CD14-positive monocyte (primary cell): ENCODE measurements around the gene FUT8. TPM values are rescaled to one million over a fixed set of nuclear protein-coding genes. Genes with fewer than 3 reads are reported as not detected.

ENCODE experiments used
- DNase-seq, 3 donors: peaks; one replicate each; pipeline ENCODE4 v3.0.0-alpha.2; 2011 to 2022
- H2AFZ ChIP-seq: 2 replicates; pipeline ENCODE4 v1.6.0; 2012; ENCODE audit warnings: mild to moderate bottlenecking, low read depth, low read length, inconsistent platforms; ENCODE audit not compliant: insufficient read depth, poor library complexity, severe bottlenecking
- H3K27ac ChIP-seq, 2 donors: 1 replicate in 1 of 2; 2 replicates in 1 of 2; pipeline ENCODE4 v1.5.1; 2012 to 2013; ENCODE audit warnings: low read length in 2 of 2, control low read depth in 1 of 2, inconsistent platforms in 1 of 2, low read depth in 1 of 2, mild to moderate bottlenecking in 1 of 2
- H3K27me3 ChIP-seq, 2 donors: one replicate each; pipeline versions ENCODE4 v1.6.0 to v1.6.1; 2011 to 2013; ENCODE audit warnings: low read length in 2 of 2; ENCODE audit not compliant: control insufficient read depth in 2 of 2, insufficient read depth in 2 of 2
- H3K36me3 ChIP-seq, 2 donors: replicated peaks in 1 of 2; 1 replicate in 1 of 2; 2 replicates in 1 of 2; pipeline versions ENCODE4 v1.5.1 to v1.6.1; 2012 to 2013; ENCODE audit warnings: low read length in 2 of 2, control low read depth in 1 of 2, inconsistent platforms in 1 of 2, mild to moderate bottlenecking in 1 of 2; ENCODE audit not compliant: insufficient read depth in 2 of 2, control insufficient read depth in 1 of 2
- H3K4me1 ChIP-seq, 2 donors: 1 replicate in 1 of 2; 2 replicates in 1 of 2; pipeline versions ENCODE4 v1.5.1 to v1.6.1; 2012 to 2013; ENCODE audit warnings: low read length in 2 of 2, control low read depth in 1 of 2, inconsistent platforms in 1 of 2, mild to moderate bottlenecking in 1 of 2, moderate library complexity in 1 of 2; ENCODE audit not compliant: insufficient read depth in 2 of 2, control insufficient read depth in 1 of 2
- H3K4me2 ChIP-seq: replicated peaks from 2 replicates; pipeline ENCODE3; 2012; ENCODE audit warnings: low read length, moderate library complexity, mild to moderate bottlenecking; ENCODE audit not compliant: poor library complexity, severe bottlenecking; ENCODE audit errors: extremely low read depth
- H3K4me3 ChIP-seq, 3 experiments: fragments of 200-600 bp in 1 of 3; sonication (generic) in 1 of 3; replicated peaks in 1 of 3; 1 replicate in 2 of 3; 2 replicates in 1 of 3; pipeline ENCODE4 v1.5.1; 2011 to 2013; ENCODE audit warnings: low read length in 3 of 3, mild to moderate bottlenecking in 3 of 3, control low read depth in 2 of 3, low read depth in 2 of 3, inconsistent platforms in 1 of 3, moderate library complexity in 1 of 3
- H3K79me2 ChIP-seq: 2 replicates; pipeline ENCODE4 v1.6.0; 2012; ENCODE audit warnings: mild to moderate bottlenecking, control low read depth, inconsistent platforms, low read length, moderate library complexity; ENCODE audit not compliant: insufficient read depth
- H3K9ac ChIP-seq: 2 replicates; pipeline ENCODE4 v1.6.0; 2017; ENCODE audit warnings: low read length, mild to moderate bottlenecking; ENCODE audit not compliant: insufficient read depth, poor library complexity, severe bottlenecking
- H3K9me3 ChIP-seq, 2 donors: replicated peaks in 1 of 2; 1 replicate in 1 of 2; 2 replicates in 1 of 2; pipeline versions ENCODE4 v1.5.1 to v1.6.1; 2012 to 2013; ENCODE audit warnings: low read length in 2 of 2, control low read depth in 1 of 2; ENCODE audit not compliant: control insufficient read depth in 1 of 2, insufficient read depth in 1 of 2
- H4K20me1 ChIP-seq: 2 replicates; pipeline ENCODE4 v1.6.0; 2012; ENCODE audit warnings: mild to moderate bottlenecking, low read length, control low read depth, moderate library complexity; ENCODE audit not compliant: insufficient read depth
- H3K27ac Mint-ChIP-seq, 7 donors: one replicate each; pipeline ENCODE4 v1.8.0; 2020; ENCODE audit warnings: mild to moderate bottlenecking in 7 of 7, mixed read lengths in 7 of 7, moderate library complexity in 6 of 7, inconsistent platforms in 2 of 7
- H3K27me3 Mint-ChIP-seq, 3 donors: one replicate each; pipeline ENCODE4 v1.8.0; 2021 to 2022; ENCODE audit warnings: low read depth in 3 of 3, mild to moderate bottlenecking in 3 of 3, mixed read lengths in 3 of 3, moderate library complexity in 3 of 3, inconsistent platforms in 1 of 3
- H3K36me3 Mint-ChIP-seq, 2 donors: one replicate each; pipeline ENCODE4 v1.8.0; 2020; ENCODE audit warnings: mixed read lengths in 2 of 2, inconsistent platforms in 1 of 2, mild to moderate bottlenecking in 1 of 2
- H3K4me1 Mint-ChIP-seq: one replicate; pipeline ENCODE4 v1.8.0; 2020; ENCODE audit warnings: mild to moderate bottlenecking, mixed read lengths
- H3K4me3 Mint-ChIP-seq, 2 donors: one replicate each; pipeline ENCODE4 v1.8.0; 2020; ENCODE audit warnings: mild to moderate bottlenecking in 2 of 2, mixed read lengths in 2 of 2, moderate library complexity in 1 of 2
- H3K9me3 Mint-ChIP-seq, 7 donors: one replicate each; pipeline ENCODE4 v1.8.0; 2020 to 2022; ENCODE audit warnings: mixed read lengths in 7 of 7, mild to moderate bottlenecking in 6 of 7, moderate library complexity in 6 of 7, inconsistent platforms in 2 of 7
- CTCF ChIP-seq: fragments of 200-600 bp; IDR thresholded peaks from one replicate; pipeline ENCODE4 v1.8.0; 2022; ENCODE audit warnings: antibody characterized with exemption, mild to moderate bottlenecking
- WGBS: methylation state at CpG from one replicate; pipeline ENCODE4 v1.1.5; 2013; ENCODE audit warnings: missing lambda C conversion rate; ENCODE audit not compliant: insufficient coverage; 5-methylcytosine and 5-hydroxymethylcytosine counted together
- intact Hi-C, 2 donors: fragments of 100-400 bp; cut with micrococcal nuclease; formaldehyde crosslinking; loops; one replicate each; pipeline versions ENCODE4 v1.15.0 to v1.15.1; 2023
- polyA plus RNA-seq, 3 donors: library from polyadenylated mRNA; depleted of rRNA in 1 of 3; unstranded in 2 of 3; stranded (reverse) in 1 of 3; fragments of 300-500 nt in 2 of 3; fragments of >200 nt in 1 of 3; fragmentation: Illumina TruSeq in 2 of 3; gene quantifications; 1 replicate in 2 of 3; 2 replicates in 1 of 3; pipeline ENCODE4 v1.2.3, GENCODE V29; 2012 to 2021

FUT8 gene
- polyA plus RNA-seq, 3 donors: 1.6 to 5.1 (median 5.0) TPM

- Histone ChIP-seq H3K27me3 (no peaks in the 10 kb centered on the region), H3K4me1 (no peaks in the 10 kb centered on the region), H3K9ac (no peak overlapping the region), H3K9me3 (peaks cover 0 to 5% of the 10 kb centered on the region in 2 donors), H2AFZ (no peak overlapping the region), H3K27ac (no peak overlapping the region), H4K20me1 (no peaks in the 10 kb centered on the region), H3K79me2 (no peaks in the 10 kb centered on the region), H3K4me3 (no peak overlapping the region), H3K4me2 (no peak overlapping the region), H3K36me3 (no peaks in the 10 kb centered on the region)
- Mint-ChIP-seq H3K4me3 (no peak overlapping the region), H3K9me3 (peaks cover 4 to 10% (median 7%) of the 10 kb centered on the region in 7 donors), H3K4me1 (no peaks in the 10 kb centered on the region), H3K27ac (no peak overlapping the region), H3K27me3 (no peaks in the 10 kb centered on the region), H3K36me3 (peaks cover 0 to 4% of the 10 kb centered on the region in 2 donors)
- TF ChIP-seq CTCF: no peak
- DNase-seq: no peak
- intact Hi-C loops: no loop called here
Measured at GRCh38 chr14:65499138-65499537, 86.6 kb downstream of the FUT8 start.

DNA sequence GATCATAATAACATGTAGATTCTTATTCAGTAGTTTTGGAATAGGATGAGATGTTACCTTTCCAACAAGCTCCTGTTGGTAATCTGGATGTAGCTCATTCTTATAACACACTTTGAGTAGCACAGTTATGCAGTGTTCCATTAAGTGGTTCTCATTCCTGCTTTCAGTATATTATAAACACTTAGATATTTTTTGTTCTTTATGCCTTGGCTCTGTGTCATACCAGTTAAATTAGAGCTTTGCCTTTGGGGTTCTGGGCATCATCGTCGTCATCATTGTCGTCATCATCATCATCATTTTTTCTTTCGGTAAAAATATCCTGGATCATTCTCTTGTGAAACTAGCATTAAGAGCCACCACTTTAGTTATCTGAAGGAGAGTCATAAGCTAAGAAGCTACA is 87.5 kb downstream of the FUT8 start:
- Mint-ChIP-seq H3K9me3 (peaks cover 4 to 10% (median 7%) of the 10 kb centered on the region in 7 donors), H3K27me3 (no peaks in the 10 kb centered on the region), H3K4me1 (no peaks in the 10 kb centered on the region), H3K27ac (no peak overlapping the region), H3K36me3 (peaks cover 0 to 4% of the 10 kb centered on the region in 2 donors), H3K4me3 (no peak overlapping the region)
- TF ChIP-seq CTCF: no peak
- intact Hi-C loops: no loop called here
- no peak overlapping the region for H3K27ac ChIP-seq
- H3K27me3 ChIP-seq: no peaks in the 10 kb centered on the region
- H3K9me3 ChIP-seq: peaks cover 0 to 5% of the 10 kb centered on the region in 2 donors
- no peak for DNase-seq
- H2AFZ ChIP-seq: no peak overlapping the region
- no CpG with 5 or more reads among the region's 4 CpGs for WGBS
- no peaks in the 10 kb centered on the region for H3K4me1 ChIP-seq
- H3K36me3 ChIP-seq: no peaks in the 10 kb centered on the region
- no peaks in the 10 kb centered on the region for H4K20me1 ChIP-seq
- no peaks in the 10 kb centered on the region for H3K79me2 ChIP-seq
- no peak overlapping the region for H3K9ac ChIP-seq
- H3K4me3 ChIP-seq: no peak overlapping the region
- H3K4me2 ChIP-seq: no peak overlapping the region
